GM12874 (cell line): ENCODE measurements around the gene CDK3.

Experiments
- TF ChIP-seq, protein P1 (sequence below): IDR thresholded peaks from 2 replicates; pipeline ENCODE4 v1.5.1; 2011; ENCODE audit warnings: low read depth, mild to moderate bottlenecking, control low read depth, low read length, moderate library complexity; ENCODE audit not compliant: insufficient read depth

The CDK3 gene

DNA sequence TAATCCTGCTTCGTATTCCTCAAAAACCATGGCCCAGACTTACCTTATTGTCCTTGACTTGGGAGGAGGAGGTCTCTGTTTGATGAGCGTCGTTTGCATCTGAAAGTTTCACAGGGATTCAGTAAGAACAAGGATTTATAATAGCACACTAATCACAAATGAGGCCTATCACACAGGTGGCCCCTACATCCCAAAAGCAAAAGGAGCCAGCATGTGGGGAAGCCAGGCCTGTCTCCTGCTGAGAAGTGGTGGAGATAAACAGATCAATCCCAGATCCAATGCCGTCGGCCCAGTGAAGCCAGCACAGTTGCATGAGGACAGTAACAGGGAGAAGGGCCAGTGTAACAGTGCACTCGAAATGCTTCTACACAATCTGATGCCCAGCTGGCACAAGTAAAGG lies 39.7 kb downstream of the CDK3 start:
- TF ChIP-seq, protein P1, sequence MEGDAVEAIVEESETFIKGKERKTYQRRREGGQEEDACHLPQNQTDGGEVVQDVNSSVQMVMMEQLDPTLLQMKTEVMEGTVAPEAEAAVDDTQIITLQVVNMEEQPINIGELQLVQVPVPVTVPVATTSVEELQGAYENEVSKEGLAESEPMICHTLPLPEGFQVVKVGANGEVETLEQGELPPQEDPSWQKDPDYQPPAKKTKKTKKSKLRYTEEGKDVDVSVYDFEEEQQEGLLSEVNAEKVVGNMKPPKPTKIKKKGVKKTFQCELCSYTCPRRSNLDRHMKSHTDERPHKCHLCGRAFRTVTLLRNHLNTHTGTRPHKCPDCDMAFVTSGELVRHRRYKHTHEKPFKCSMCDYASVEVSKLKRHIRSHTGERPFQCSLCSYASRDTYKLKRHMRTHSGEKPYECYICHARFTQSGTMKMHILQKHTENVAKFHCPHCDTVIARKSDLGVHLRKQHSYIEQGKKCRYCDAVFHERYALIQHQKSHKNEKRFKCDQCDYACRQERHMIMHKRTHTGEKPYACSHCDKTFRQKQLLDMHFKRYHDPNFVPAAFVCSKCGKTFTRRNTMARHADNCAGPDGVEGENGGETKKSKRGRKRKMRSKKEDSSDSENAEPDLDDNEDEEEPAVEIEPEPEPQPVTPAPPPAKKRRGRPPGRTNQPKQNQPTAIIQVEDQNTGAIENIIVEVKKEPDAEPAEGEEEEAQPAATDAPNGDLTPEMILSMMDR, result no peak

DNA sequence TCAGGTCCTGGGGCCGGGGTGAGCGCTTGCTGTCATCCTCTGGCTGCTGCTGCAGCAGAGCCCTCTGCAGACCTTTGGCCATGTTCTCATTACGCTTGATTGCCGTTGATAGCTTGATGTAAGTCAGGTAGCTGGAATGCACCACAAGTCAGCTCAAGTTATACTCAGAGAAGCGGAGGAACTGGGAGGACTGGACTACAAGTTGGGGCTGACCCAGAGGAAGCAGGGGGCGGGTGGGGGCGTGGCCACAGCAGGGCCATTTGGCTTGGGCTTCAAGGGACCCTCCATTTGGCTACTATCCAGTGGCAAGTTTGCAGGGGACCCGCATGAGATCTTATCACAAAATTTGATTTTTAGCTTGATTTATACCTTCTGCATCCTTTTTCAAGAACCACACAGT lies 45.4 kb downstream of the CDK3 start:
- TF ChIP-seq, protein P1, result no peak

DNA sequence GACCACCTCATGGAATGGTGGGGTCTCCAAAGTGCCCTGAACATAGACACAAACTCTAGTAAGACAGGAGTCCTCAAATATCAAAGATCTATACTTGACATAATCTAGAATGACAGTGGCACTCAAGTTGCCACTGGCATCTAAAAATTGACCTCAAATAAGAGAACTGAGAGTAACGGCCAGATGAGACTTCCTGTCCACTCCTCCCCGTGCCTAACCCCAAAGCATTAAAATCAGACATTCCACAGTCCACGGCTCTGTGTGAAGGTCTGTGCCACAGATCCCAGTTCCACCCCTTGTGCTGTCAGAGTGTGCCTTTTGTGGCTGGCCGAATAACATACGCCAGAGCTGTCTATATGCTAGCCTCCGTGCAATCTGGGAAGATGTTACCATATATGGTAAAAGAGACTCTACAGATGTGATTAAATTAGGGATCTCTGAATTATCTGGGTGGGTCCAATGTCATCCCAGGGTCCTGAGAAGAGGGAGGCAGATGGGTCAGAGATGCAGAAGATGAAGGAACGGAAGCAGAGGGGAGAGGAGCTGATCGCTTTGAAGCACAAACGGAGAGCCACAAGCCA lies 47.5 kb downstream of the CDK3 start:
- TF ChIP-seq, protein P1, result no peak

DNA sequence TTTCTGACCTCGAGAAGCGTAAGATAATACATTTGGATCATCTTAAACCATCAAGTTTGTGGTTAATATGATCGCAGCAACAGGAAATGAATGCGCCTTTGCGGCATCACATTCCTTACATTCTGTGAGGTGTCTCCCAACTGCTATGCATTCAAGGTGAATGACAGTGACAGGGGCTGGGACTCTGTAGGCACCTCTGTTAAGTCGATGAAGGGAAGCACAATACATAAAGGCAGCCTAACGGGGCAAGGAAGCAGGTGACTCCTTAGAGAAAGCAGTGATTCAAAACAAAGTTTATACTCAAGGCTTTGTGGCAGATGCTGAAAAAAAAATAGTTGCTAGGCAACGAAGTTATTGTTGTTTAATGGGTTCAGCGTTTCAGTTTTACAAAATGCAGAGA lies 48.1 kb downstream of the CDK3 start:
- TF ChIP-seq, protein P1, result no peak

DNA sequence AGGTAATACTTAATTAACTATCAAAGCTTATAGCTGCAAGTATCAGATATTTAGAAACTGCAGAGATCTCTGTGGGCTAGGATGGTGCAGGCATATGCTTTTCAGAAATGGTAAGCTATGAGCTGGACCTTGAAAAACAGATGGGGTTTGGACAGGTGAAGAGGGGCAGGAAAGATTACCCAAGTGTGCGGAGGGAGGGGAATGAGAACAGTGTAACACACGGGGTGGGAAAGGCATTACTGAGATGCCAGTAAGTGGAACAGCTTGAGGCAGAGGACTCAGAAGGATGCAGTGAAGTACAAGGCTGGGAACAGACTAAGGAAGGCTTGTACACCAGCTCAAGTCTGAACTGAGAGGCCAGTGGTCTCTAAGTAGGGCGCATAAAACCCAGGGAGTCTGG lies 48.6 kb downstream of the CDK3 start:
- TF ChIP-seq, protein P1, result no peak

DNA sequence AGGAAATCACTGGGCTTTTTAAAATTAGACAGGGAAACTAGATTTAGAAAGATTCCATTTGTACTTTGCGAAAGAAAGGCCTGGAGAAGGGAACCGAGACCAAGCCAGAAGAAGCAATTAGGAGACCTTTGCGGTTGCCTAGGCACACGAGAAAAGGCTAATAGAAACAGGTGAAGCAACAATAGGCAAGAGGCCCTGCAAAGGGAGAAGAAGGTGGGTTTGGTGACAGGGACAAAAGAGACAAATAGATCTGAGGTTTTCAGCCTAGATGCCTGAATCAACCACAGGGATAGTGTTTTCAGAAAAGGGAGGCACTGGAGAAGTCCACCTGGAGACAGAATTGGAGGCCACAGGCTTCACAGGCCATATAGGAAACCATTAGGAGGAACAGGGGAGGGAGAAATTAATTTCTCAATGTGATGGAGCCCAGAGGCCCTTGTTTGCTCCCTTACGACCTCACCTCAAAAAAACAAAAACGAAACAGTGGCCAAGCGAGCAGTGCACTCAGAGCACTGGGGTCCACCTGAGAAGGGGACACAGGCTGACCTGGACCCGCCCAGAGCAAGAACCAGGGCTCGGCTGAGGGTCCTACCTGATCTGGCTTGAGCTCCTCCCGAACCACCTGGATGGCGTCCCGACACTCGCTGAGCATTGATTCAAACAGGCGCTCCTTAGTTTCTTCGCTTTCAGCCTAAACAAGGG lies 49.3 kb downstream of the CDK3 start:
- TF ChIP-seq, protein P1, result no peak

DNA sequence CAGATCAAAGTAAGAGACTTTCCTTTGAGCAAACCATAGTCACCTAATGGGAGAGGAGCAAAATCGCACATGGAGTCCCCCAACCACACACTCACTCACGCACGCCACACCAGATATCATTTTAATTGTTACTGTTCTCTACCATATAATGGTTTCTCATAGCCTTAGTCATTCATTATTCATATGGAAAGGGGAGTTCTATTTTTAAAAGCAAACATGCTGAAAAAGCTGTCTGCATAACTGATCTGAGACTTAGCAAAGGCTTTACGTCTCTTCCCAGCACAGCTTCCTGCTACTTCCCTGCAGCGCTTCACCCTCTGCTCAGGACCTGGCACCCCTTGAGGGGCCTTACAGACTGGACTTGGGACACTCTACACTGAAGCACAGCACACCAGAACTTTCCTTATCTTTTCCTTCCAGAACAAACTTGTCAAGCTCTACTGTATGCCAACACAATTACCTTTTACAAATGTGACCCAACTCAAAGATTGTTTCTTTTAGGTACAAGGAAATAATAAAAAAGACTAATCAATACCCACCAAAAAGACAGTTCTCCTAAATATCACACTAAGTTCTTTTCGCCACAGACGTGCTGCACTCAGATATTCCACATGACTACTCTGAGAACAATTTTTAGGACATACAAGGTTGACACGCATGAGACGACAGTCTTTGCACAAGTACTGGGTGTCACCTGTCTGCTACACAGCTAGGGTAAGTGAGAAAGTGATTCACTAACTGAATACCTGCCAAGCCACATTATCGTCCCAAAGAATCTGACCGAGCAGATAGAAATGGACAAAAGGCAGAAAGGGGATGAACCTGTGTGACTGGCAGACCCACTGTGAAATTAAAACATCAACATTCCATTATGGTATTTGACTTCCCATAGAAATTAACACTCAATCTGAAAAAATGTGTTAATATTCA lies 50.1 kb downstream of the CDK3 start:
- TF ChIP-seq, protein P1, result no peak
